Measurements from ENCODE around the gene THAP11.

DNA sequence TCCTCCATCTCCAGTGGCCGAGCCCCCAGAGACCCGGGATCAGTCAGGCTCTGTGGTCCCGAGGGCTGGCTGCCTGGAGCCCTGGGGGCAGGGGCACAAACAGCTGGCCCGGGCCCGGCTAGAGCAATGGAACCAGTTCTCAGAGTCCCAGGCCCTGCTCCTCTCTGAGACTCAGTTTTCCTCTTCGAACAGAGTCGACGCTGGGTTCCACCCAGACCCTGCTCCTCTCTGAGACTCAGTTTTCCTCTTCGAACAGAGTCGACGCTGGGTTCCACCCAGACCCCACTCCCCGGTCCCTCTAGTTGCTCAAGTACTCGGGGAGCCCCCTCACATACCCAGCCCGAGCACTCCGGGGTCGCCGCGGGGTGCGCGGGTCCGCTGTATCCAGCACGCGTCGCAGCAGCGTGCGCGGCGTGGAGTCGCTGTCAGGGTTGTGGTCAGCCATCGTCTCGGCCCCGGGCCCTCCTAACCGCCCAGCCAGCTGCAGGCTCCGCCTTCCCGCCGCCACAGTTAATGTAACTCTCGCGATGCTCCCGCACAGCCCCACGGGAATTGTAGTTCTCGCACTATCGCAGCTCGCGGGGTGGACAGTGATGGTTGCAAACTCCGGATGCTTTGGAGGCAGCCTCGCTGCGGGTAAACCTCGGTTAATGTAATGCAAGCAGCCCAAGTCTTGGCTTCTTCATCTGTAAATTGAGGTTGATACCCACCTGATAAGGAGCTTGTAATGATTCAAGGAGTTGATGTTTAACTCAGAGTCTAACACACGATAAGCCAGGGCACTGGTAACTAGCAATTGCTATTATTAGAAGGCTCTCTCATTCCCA lies 8.5 kb upstream of the THAP11 start:
- TF ChIP-seq, protein P1, sequence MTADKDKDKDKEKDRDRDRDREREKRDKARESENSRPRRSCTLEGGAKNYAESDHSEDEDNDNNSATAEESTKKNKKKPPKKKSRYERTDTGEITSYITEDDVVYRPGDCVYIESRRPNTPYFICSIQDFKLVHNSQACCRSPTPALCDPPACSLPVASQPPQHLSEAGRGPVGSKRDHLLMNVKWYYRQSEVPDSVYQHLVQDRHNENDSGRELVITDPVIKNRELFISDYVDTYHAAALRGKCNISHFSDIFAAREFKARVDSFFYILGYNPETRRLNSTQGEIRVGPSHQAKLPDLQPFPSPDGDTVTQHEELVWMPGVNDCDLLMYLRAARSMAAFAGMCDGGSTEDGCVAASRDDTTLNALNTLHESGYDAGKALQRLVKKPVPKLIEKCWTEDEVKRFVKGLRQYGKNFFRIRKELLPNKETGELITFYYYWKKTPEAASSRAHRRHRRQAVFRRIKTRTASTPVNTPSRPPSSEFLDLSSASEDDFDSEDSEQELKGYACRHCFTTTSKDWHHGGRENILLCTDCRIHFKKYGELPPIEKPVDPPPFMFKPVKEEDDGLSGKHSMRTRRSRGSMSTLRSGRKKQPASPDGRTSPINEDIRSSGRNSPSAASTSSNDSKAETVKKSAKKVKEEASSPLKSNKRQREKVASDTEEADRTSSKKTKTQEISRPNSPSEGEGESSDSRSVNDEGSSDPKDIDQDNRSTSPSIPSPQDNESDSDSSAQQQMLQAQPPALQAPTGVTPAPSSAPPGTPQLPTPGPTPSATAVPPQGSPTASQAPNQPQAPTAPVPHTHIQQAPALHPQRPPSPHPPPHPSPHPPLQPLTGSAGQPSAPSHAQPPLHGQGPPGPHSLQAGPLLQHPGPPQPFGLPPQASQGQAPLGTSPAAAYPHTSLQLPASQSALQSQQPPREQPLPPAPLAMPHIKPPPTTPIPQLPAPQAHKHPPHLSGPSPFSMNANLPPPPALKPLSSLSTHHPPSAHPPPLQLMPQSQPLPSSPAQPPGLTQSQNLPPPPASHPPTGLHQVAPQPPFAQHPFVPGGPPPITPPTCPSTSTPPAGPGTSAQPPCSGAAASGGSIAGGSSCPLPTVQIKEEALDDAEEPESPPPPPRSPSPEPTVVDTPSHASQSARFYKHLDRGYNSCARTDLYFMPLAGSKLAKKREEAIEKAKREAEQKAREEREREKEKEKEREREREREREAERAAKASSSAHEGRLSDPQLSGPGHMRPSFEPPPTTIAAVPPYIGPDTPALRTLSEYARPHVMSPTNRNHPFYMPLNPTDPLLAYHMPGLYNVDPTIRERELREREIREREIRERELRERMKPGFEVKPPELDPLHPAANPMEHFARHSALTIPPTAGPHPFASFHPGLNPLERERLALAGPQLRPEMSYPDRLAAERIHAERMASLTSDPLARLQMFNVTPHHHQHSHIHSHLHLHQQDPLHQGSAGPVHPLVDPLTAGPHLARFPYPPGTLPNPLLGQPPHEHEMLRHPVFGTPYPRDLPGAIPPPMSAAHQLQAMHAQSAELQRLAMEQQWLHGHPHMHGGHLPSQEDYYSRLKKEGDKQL (CRISPR knock-in tag; IDR thresholded peaks at IDR 0.05; ENCODE audit: low read depth): peak; percentile 15; the same call in 1 of the 2 replicates
- TF ChIP-seq JUNB (CRISPR knock-in tag; IDR thresholded peaks at IDR 0.05; ENCODE audit: borderline replicate concordance): peak; percentile 28; the same call in 1 of the 2 replicates
- TF ChIP-seq, protein P2, sequence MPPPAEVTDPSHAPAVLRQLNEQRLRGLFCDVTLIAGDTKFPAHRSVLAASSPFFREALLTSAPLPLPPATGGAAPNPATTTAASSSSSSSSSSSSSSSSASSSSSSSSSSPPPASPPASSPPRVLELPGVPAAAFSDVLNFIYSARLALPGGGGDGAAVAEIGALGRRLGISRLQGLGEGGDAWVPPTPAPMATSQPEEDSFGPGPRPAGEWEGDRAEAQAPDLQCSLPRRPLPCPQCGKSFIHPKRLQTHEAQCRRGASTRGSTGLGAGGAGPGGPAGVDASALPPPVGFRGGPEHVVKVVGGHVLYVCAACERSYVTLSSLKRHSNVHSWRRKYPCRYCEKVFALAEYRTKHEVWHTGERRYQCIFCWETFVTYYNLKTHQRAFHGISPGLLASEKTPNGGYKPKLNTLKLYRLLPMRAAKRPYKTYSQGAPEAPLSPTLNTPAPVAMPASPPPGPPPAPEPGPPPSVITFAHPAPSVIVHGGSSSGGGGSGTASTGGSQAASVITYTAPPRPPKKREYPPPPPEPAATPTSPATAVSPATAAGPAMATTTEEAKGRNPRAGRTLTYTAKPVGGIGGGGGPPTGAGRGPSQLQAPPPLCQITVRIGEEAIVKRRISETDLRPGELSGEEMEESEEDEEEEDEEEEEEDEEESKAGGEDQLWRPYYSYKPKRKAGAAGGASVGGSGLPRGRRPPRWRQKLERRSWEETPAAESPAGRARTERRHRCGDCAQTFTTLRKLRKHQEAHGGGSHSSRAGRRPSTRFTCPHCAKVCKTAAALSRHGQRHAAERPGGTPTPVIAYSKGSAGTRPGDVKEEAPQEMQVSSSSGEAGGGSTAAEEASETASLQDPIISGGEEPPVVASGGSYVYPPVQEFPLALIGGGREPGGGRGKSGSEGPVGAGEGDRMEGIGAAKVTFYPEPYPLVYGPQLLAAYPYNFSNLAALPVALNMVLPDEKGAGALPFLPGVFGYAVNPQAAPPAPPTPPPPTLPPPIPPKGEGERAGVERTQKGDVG (CRISPR knock-in tag; IDR thresholded peaks at IDR 0.05; ENCODE audit: borderline replicate concordance): peak; percentile 64; the same call in 1 of the 2 replicates
- TF ChIP-seq NR1H2 (CRISPR knock-in tag; IDR thresholded peaks at IDR 0.05; ENCODE audit: borderline replicate concordance, low read depth): 0 out of 2 replicates have a peak, but pooled peaks have one; percentile 45
- TF ChIP-seq ZNF737 (CRISPR knock-in tag; IDR thresholded peaks at IDR 0.05; ENCODE audit: borderline replicate concordance): 0 out of 2 replicates have a peak, but pooled peaks have one; percentile 38
- TF ChIP-seq ELF4 (CRISPR knock-in tag; IDR thresholded peaks at IDR 0.05; ENCODE audit: borderline replicate concordance): no peak; the same call in 1 of the 2 replicates

Measured in HepG2 (cell line).